Keratinocyte (primary cell): ENCODE results near the gene CELSR1. TPM values are rescaled to one million over a fixed set of nuclear protein-coding genes. Genes with fewer than 3 reads are reported as not detected.

Experiments
- DNase-seq: peaks from one replicate; pipeline ENCODE4 v3.0.0-alpha.2; 2011; ENCODE audit warnings: low read depth, missing footprints, low spot score
- FAIRE-seq: peaks from 2 replicates; lab custom pipeline; 2011; peaks lifted over from hg19 to GRCh38; lab: Jason Lieb, UNC
- H2AFZ ChIP-seq: 2 replicates; pipeline ENCODE4 v1.6.0; 2012; ENCODE audit warnings: low read length, control low read depth, inconsistent platforms; ENCODE audit not compliant: control insufficient read depth
- H3K27ac ChIP-seq: 2 replicates; pipeline ENCODE4 v1.5.1; 2011; ENCODE audit warnings: low read length; ENCODE audit not compliant: control insufficient read depth, insufficient read depth
- H3K27me3 ChIP-seq: 3 replicates; pipeline ENCODE4 v1.6.0; 2011; ENCODE audit warnings: low read length; ENCODE audit not compliant: control insufficient read depth, insufficient read depth; ENCODE audit errors: extremely low read depth
- H3K36me3 ChIP-seq, 2 experiments: 2 replicates in 1 of 2; 3 replicates in 1 of 2; pipeline ENCODE4 v1.5.1; 2011; ENCODE audit warnings: low read length in 2 of 2, mild to moderate bottlenecking in 1 of 2; ENCODE audit not compliant: control insufficient read depth in 2 of 2, insufficient read depth in 2 of 2; ENCODE audit errors: extremely low read depth in 1 of 2
- H3K4me1 ChIP-seq: 3 replicates; pipeline ENCODE4 v1.5.1; 2011; ENCODE audit warnings: low read length; ENCODE audit not compliant: control insufficient read depth, insufficient read depth; ENCODE audit errors: extremely low read depth
- H3K4me2 ChIP-seq: 3 replicates; pipeline ENCODE4 v1.6.0; 2011; ENCODE audit warnings: low read depth, low read length; ENCODE audit not compliant: control insufficient read depth, insufficient read depth; ENCODE audit errors: extremely low read depth
- H3K4me3 ChIP-seq, 3 experiments: fragments of 200-600 bp in 1 of 3; sonication (generic) in 1 of 3; 2 replicates in 2 of 3; 3 replicates in 1 of 3; pipeline ENCODE4 v1.5.1; 2011 to 2016; ENCODE audit warnings: low read length in 3 of 3, mild to moderate bottlenecking in 3 of 3, control low read depth in 2 of 3, inconsistent platforms in 1 of 3, low read depth in 1 of 3, mixed read lengths in 1 of 3, mixed run types in 1 of 3, moderate library complexity in 1 of 3; ENCODE audit not compliant: control insufficient read depth in 2 of 3, insufficient read depth in 2 of 3; ENCODE audit errors: extremely low read depth in 1 of 3
- H3K79me2 ChIP-seq: 2 replicates; pipeline ENCODE4 v1.6.0; 2012; ENCODE audit warnings: low read length; ENCODE audit not compliant: control insufficient read depth, insufficient read depth
- H3K9ac ChIP-seq: 3 replicates; pipeline ENCODE4 v1.6.0; 2011; ENCODE audit warnings: low read length; ENCODE audit not compliant: control insufficient read depth, insufficient read depth; ENCODE audit errors: extremely low read depth
- H3K9me1 ChIP-seq: 3 replicates; pipeline ENCODE4 v1.6.0; 2011; ENCODE audit warnings: low read length; ENCODE audit not compliant: control insufficient read depth, insufficient read depth; ENCODE audit errors: extremely low read depth
- H3K9me3 ChIP-seq: 2 replicates; pipeline ENCODE4 v1.5.1; 2012; ENCODE audit warnings: low read depth, low read length; ENCODE audit not compliant: control insufficient read depth
- H4K20me1 ChIP-seq: 3 replicates; pipeline ENCODE4 v1.6.0; 2011; ENCODE audit warnings: low read length; ENCODE audit not compliant: control insufficient read depth, insufficient read depth; ENCODE audit errors: extremely low read depth
- CTCF ChIP-seq, 3 experiments: IDR thresholded peaks in 1 of 3; conservative IDR thresholded peaks in 1 of 3; optimal IDR thresholded peaks in 1 of 3; 2 replicates in 2 of 3; 3 replicates in 1 of 3; pipeline versions ENCODE3 to v1.5.1; 2011; ENCODE audit warnings: low read length in 3 of 3, mild to moderate bottlenecking in 3 of 3, moderate library complexity in 2 of 3, control low read depth in 1 of 3, inconsistent platforms in 1 of 3; ENCODE audit not compliant: insufficient read depth in 2 of 3; ENCODE audit errors: extremely low read depth in 1 of 3
- EZH2 ChIP-seq: IDR thresholded peaks from one replicate; pipeline ENCODE4 v1.6.1; 2012; ENCODE audit warnings: inconsistent platforms, mild to moderate bottlenecking, low read length, moderate library complexity
- dilution Hi-C: fragments of 300-500 bp; cut with MboI; formaldehyde crosslinking; loops from one replicate; pipeline ENCODE4 v1.7.0; 2020; ENCODE audit warnings: low sequenced_read_pairs; ENCODE audit not compliant: extremely low pct_ligation_motif_present
- polyA plus RNA-seq, 5 experiments: library from polyadenylated mRNA; depleted of rRNA in 3 of 5; stranded (reverse) in 3 of 5; stranded (forward) in 1 of 5; unstranded in 1 of 5; fragments of >200 nt; gene quantifications; 1 replicate in 1 of 5; 2 replicates in 3 of 5; 3 replicates in 1 of 5; pipeline versions ENCODE4 v1.2.1 to v1.2.3, GENCODE V29; 2011 to 2012; ENCODE audit warnings: missing spikeins in 2 of 5, low read depth in 1 of 5, low replicate concordance in 1 of 5

Gene CELSR1
- polyA plus RNA-seq, 1 donor (not counting 4 experiments of a cell fraction or from before 2014, with no cell fraction given): 16.1 TPM

DNA sequence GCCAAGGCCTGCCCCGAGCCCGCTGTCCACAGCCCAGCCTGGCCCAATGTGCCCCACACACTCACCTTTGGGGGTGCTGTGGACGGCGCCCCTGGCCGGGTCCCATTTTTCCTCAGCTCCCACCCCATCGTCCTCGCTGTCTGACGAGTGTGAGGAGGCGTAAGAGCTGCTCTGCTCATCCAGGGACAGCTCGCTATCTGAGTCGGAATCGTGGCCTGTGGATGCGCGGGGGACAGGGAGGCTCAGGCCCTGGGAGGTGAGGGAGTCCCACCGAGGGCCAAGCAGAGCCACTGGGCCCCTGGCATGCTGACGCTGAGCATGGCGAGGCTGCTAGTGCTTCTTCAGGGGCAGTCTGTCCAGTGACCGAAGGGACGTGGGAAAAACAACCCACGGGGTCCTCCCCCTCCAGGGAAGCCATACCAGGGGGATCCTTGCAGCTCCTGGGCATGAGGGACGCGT is 172.2 kb downstream of the CELSR1 start:
- H3K9ac ChIP-seq: no peak overlapping the region
- TF ChIP-seq CTCF (optimal IDR thresholded peaks at IDR 0.05 in 1 of 3, IDR thresholded peaks at IDR 0.05 in 1 of 3, conservative IDR thresholded peaks at IDR 0.05 in 1 of 3; ENCODE audit: extremely low read depth in 1 of 3, insufficient read depth in 2 of 3, low read length in 3 of 3) (no peak), EZH2 (no peak)
- H2AFZ ChIP-seq: no peak overlapping the region
- no peaks in the 10 kb centered on the region for H3K27me3 ChIP-seq
- DNase-seq: no peak
- no peaks in the 10 kb centered on the region for H3K79me2 ChIP-seq
- dilution Hi-C loops: no loop called here
- no peak overlapping the region for H3K4me2 ChIP-seq
- H3K36me3 ChIP-seq: peaks cover 12 to 31% of the 10 kb centered on the region in 2 experiments
- H3K4me3 ChIP-seq: no peak overlapping the region
- no peaks in the 10 kb centered on the region for H3K9me3 ChIP-seq
- FAIRE-seq: no peak
- peaks cover 3% of the 10 kb centered on the region for H3K4me1 ChIP-seq
- no peaks in the 10 kb centered on the region for H3K9me1 ChIP-seq
- H3K27ac ChIP-seq: no peak overlapping the region
- H4K20me1 ChIP-seq: peaks cover 7% of the 10 kb centered on the region

- Histone ChIP-seq H3K4me3 (no peak overlapping the region), H3K4me2 (no peak overlapping the region), H4K20me1 (peaks cover 7% of the 10 kb centered on the region), H3K27ac (no peak overlapping the region), H3K4me1 (peaks cover 3% of the 10 kb centered on the region), H3K27me3 (no peaks in the 10 kb centered on the region), H2AFZ (no peak overlapping the region), H3K9me1 (no peaks in the 10 kb centered on the region), H3K9ac (no peak overlapping the region), H3K36me3 (peaks cover 14 to 30% of the 10 kb centered on the region in 2 experiments), H3K9me3 (no peaks in the 10 kb centered on the region), H3K79me2 (no peaks in the 10 kb centered on the region)
- no peak for TF ChIP-seq CTCF (optimal IDR thresholded peaks at IDR 0.05 in 1 of 3, IDR thresholded peaks at IDR 0.05 in 1 of 3, conservative IDR thresholded peaks at IDR 0.05 in 1 of 3; ENCODE audit: extremely low read depth in 1 of 3, insufficient read depth in 2 of 3, low read length in 3 of 3)
- TF ChIP-seq EZH2: no peak
- dilution Hi-C loops: no loop called here
- FAIRE-seq (no peak), DNase-seq (no peak)
Measured at GRCh38 chr22:46364341-46365165, 172.9 kb downstream of the CELSR1 start.
